SHP77 (cell line): ENCODE measurements around the gene MYBBP1A.
A peak's percentile ranks its signal among the peaks of the same experiment; 100 is the strongest.

Source experiments
- DNase-seq, 2 experiments: peaks; one replicate each; lab custom pipeline; 2025; lab: John Stamatoyannopoulos, UW

MYBBP1A gene

GRCh38 chr17:4536742-4537411, 18.3 kb downstream of the MYBBP1A start:
- DNase-seq, result no peak

DNA sequence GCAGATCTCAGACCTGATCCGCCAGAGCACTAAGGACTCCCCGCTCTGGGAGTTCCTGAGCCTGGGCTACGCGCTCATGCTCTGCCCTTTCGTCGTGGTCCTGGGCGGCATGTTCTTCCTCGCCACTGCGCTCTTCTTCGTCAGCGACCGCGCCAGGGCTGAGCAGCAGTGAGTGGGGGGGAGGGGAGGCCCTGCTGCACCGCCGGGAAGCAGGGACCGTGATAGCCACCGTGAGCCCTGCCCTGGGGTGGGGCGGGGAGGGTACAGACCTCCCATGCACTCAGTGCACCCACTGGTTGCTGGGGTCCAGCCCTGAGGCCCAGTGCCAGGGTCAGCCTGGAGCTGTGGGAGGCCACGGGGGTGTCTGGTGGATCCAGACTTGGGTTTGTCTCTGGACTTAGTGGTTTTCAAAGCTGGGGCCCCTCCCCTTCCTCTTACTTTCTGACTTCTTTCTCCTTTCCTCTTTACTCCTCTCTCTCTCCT, 18.9 kb downstream of the MYBBP1A start:
- no peak for DNase-seq

DNA sequence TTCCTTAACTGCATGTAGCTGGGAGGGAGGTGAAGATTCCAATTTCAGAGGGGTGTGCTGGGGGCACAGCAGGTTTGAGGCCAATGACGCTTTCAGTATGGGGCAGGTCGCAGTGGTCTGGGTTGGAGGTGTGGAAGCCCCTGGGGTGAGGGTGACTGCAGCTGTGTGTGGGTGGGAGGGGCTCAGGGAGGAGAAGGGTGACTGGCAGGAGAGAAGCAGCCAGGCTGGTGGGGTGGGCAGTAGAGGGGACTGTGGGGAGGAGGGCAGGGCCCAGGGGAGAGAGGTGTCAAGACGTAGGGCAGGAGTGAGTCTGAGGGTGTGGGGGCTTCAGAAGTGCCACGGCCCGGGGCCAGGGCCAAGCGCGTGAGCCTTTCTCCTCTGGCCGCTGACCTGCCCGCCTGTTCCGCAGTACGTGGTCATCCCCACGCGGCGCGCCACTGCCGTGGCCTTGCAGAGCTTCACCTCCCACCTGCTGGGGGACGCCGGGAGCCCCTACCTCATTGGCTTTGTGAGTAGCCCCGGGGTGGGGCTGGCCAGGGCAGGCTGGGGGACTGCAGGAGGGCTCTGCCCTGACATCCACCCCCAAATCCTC, 19.4 kb downstream of the MYBBP1A start:
- no peak for DNase-seq

- no peak for DNase-seq
Measured at GRCh38 chr17:4534928-4535666, 20.1 kb downstream of the MYBBP1A start.

DNA sequence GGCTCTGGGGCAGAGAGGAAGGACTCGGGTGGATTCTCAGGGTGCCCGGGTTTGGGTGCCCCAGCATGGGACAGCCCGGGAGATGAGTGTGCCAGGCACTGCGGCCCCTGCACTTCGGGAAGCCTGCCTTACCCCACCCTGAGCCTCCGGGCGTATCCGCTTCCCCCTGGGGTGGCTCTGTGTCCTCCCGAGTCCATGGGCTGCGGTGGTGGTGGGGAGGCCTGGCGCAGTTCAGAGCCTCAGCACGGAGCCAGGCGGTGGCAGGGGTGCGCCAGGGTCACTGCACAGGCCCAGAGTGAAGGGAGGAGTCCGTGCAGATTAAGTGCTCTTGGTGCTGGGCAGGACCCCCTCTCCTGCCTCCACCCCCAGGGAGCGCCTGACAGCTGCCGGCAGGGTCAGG, 20.7 kb downstream of the MYBBP1A start:
- DNase-seq, result no peak

DNA sequence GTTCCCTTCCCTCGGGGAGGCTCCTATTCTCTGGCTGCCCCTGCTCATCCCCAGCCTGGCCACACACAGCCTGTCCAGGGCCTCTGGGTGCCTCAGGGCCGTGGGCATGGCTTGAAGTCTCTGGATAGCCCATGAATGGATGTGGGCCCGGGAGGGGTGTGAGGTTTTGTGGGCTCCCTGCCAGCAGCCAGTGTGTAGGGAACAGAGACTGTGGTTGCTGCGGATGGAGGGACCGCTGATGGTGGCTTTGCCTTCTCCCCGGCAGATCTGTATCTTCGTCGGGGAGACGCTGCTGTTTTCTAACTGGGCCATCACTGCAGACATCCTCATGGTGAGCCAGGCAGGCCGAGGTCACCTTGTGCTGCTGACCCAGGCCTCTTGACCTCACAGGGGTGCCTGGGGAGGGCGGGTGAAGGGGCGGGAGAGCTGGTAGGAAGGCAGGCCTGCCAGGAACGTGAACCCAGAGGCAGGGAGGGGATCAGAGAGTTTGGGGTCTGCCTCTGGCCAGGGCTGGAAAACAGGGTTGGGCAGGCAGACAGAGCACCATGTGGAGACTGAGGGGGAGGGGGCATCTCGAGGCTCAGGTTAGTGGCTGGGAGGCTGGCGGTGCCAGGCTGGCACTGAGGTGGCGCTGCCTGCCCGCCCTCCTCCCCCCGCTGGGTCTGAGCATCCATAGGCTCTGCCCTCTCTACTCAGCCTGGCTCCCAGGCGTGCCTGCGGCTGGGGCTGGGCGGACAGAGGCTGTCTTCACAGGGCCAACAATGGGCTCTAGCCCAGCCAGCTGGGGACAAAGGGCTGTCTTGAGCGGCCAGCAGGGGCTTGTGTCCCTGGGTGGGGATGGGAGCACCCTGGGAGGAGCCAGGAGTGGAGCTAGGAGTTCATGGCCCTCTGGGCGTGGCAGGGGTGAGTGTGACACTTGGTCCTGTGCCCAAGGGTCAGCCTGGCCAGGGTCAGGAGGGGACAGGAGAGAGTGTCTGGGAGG, 21.4 kb downstream of the MYBBP1A start:
- DNase-seq, result peak in 1 of 2 experiments; percentile 38

DNA sequence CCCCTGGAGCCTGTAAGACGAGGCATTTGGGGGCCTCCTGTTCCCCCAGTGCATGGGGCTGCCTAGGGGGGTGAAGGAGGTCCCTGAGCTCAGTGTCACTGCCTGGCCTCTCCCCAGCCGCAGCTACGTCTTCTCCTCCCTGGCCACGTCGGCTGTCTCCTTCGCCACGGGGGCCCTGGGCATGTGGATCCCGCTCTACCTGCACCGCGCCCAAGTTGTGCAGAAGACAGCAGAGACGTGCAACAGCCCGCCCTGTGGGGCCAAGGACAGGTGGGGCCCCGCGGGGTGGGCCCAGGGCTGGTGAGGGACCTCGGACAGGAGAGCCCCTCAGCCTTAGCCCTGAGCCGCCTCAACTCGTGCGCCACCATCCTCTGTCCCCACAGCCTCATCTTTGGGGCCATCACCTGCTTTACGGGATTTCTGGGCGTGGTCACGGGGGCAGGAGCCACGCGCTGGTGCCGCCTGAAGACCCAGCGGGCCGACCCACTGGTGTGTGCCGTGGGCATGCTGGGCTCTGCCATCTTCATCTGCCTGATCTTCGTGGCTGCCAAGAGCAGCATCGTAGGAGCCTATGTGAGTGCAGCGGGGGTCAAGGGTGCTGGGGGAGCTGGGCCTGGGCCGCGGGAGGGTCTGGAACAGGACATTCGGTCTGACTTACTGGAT, 22.2 kb downstream of the MYBBP1A start:
- DNase-seq, result no peak

GRCh38 chr17:4531988-4532736, 23.0 kb downstream of the MYBBP1A start:
- no peak for DNase-seq

GRCh38 chr17:4530799-4531730, 24.1 kb downstream of the MYBBP1A start:
- no peak for DNase-seq

GRCh38 chr17:4529533-4530152, 25.5 kb downstream of the MYBBP1A start:
- no peak for DNase-seq

GRCh38 chr17:4527566-4528125, 27.5 kb downstream of the MYBBP1A start:
- no peak for DNase-seq

- DNase-seq, result no peak
Measured at GRCh38 chr17:4527134-4527533, 28.1 kb downstream of the MYBBP1A start.

DNA sequence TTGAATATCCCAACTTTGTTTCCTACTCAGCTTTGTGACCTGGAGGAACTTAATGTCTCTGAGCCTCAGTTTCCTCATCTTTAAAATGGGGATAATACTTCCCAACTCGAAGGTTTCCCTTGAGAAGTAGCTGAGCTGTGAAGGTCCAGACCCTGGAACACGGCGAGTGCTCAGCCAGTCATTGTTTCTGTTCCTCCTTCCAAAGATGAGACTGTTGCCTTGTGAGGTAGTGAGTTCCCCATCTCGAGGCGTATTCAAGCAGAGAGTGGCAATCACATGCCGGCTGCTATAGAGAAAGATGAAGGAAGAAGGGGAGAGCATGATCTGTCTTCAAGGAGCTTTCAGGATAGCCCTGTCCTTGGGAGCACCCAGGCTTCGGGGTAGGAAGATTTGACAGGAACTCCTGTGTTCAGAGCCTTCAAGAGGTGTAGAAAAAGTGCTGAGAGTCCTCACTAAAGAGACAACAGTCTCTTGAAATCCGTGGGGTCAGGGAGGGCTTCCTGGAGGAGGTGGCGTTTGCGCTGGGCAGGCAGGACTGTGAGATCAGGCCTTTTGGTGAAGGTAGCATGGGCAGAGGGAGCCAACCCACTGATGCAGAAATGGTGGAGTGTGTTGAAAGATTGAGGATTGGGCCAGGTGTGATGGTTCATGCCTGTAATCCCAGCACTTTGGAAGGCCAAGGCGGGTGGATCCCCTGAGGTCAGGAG, 29.3 kb downstream of the MYBBP1A start:
- no peak for DNase-seq

GRCh38 chr17:4523946-4524345, 31.2 kb downstream of the MYBBP1A start:
- no peak for DNase-seq

GRCh38 chr17:4522661-4523060, 32.5 kb downstream of the MYBBP1A start:
- no peak for DNase-seq

- no peak for DNase-seq
Measured at GRCh38 chr17:4520894-4521600, 34.1 kb downstream of the MYBBP1A start.
